Activated naive CD4-positive, alpha-beta T cell treated with anti-CD3 and anti-CD28 coated beads for 36 hours (primary cell): ENCODE measurements around the gene SLC22A2. TPM values are rescaled to one million over a fixed set of nuclear protein-coding genes. Genes with fewer than 3 reads are reported as not detected.
"Not testable (repeated sequence)": the region's sequence is repeated elsewhere in the genome, so short reads cannot be mapped to it uniquely, and the experiment has no call there.

ENCODE experiments used
- CTCF ChIA-PET: fragments of 350-600 bp; sonication (Branson Sonifier 250); formaldehyde crosslinking; loops from one replicate; lab custom pipeline; 2021; ENCODE audit warnings: antibody characterized with exemption; lab: Charles Lee
- DNase-seq: peaks from one replicate; pipeline ENCODE4 v3.0.0-alpha.2; 2020
- H3K27ac Mint-ChIP-seq: one replicate; pipeline ENCODE4 v1.8.0; 2021; ENCODE audit warnings: mild to moderate bottlenecking, mixed read lengths
- H3K27me3 Mint-ChIP-seq: one replicate; pipeline ENCODE4 v1.8.0; 2021; ENCODE audit warnings: low read depth, mixed read lengths
- H3K36me3 Mint-ChIP-seq: one replicate; pipeline ENCODE4 v1.8.0; 2021; ENCODE audit warnings: low read depth, mixed read lengths
- H3K4me1 Mint-ChIP-seq: one replicate; pipeline ENCODE4 v1.8.0; 2021; ENCODE audit warnings: low read depth, mixed read lengths
- H3K4me3 Mint-ChIP-seq: one replicate; pipeline ENCODE4 v1.8.0; 2021; ENCODE audit warnings: mild to moderate bottlenecking, moderate library complexity, mixed read lengths
- H3K9me3 Mint-ChIP-seq: one replicate; pipeline ENCODE4 v1.8.0; 2021; ENCODE audit warnings: mixed read lengths
- intact Hi-C: fragments of 100-400 bp; cut with micrococcal nuclease; formaldehyde crosslinking; loops from one replicate; pipeline ENCODE4 v1.15.1; 2023
- total RNA-seq, 2 experiments: library from RNA; stranded (reverse); gene quantifications; one replicate each; pipeline ENCODE4 v1.2.3, GENCODE V29; 2021

SLC22A2 gene
- total RNA-seq, 2 experiments from 2014 or later = not detected

GRCh38 chr6:160238278-160238711, 20.3 kb downstream of the SLC22A2 start:
- DNase-seq = no peak
- Mint-ChIP-seq H3K4me1 (no peaks in the 10 kb centered on the region), H3K36me3 (no peaks in the 10 kb centered on the region), H3K27ac (no peak overlapping the region), H3K9me3 (peaks cover 11% of the 10 kb centered on the region), H3K27me3 (peaks cover 11% of the 10 kb centered on the region), H3K4me3 (no peak overlapping the region)
- intact Hi-C loops = no loop called here
- CTCF ChIA-PET = no interaction called here

GRCh38 chr6:160237597-160238275, 20.9 kb downstream of the SLC22A2 start:
- H3K4me1 Mint-ChIP-seq, intact Hi-C loops, CTCF ChIA-PET, DNase-seq, H3K4me3 Mint-ChIP-seq, H3K27ac Mint-ChIP-seq, H3K36me3 Mint-ChIP-seq: not testable (repeated sequence)
- Mint-ChIP-seq H3K9me3 (peaks cover 11% of the 10 kb centered on the region), H3K27me3 (peaks cover 11% of the 10 kb centered on the region)

- CTCF ChIA-PET, DNase-seq, H3K36me3 Mint-ChIP-seq, H3K4me1 Mint-ChIP-seq, H3K27ac Mint-ChIP-seq, intact Hi-C loops, H3K4me3 Mint-ChIP-seq: not testable (repeated sequence)
- H3K9me3 Mint-ChIP-seq = peaks cover 11% of the 10 kb centered on the region
- peaks cover 11% of the 10 kb centered on the region for H3K27me3 Mint-ChIP-seq
Observed at GRCh38 chr6:160236235-160236872, 22.3 kb downstream of the SLC22A2 start.

GRCh38 chr6:160233950-160234640, 24.5 kb downstream of the SLC22A2 start:
- intact Hi-C loops, H3K4me1 Mint-ChIP-seq, CTCF ChIA-PET, H3K27ac Mint-ChIP-seq, DNase-seq, H3K4me3 Mint-ChIP-seq, H3K36me3 Mint-ChIP-seq: not testable (repeated sequence)
- peaks cover 20% of the 10 kb centered on the region for H3K9me3 Mint-ChIP-seq
- H3K27me3 Mint-ChIP-seq = peaks cover 15% of the 10 kb centered on the region

GRCh38 chr6:160227769-160228161, 30.9 kb downstream of the SLC22A2 start:
- peaks cover 25% of the 10 kb centered on the region for H3K27me3 Mint-ChIP-seq
- no peak overlapping the region for H3K27ac Mint-ChIP-seq
- no peaks in the 10 kb centered on the region for H3K36me3 Mint-ChIP-seq
- DNase-seq = no peak
- intact Hi-C loops = loop anchor here (2.0 to 10.0 kb wide), 2 partner anchors 127 to 235 kb away; no protein-coding TSS in a partner anchor
- peaks cover 11% of the 10 kb centered on the region for H3K9me3 Mint-ChIP-seq
- no peak overlapping the region for H3K4me3 Mint-ChIP-seq
- peaks cover 17% of the 10 kb centered on the region for H3K4me1 Mint-ChIP-seq
- CTCF ChIA-PET = no interaction called here

- Mint-ChIP-seq H3K4me3 (no peak overlapping the region), H3K27me3 (peaks cover 25% of the 10 kb centered on the region), H3K27ac (no peak overlapping the region), H3K4me1 (peaks cover 17% of the 10 kb centered on the region), H3K36me3 (no peaks in the 10 kb centered on the region), H3K9me3 (peaks cover 11% of the 10 kb centered on the region)
- no peak for DNase-seq
- intact Hi-C loops = loop anchor here (2.0 to 10.0 kb wide), 2 partner anchors 128 to 236 kb away; no protein-coding TSS in a partner anchor
- CTCF ChIA-PET = no interaction called here
Observed at GRCh38 chr6:160227038-160227768, 31.4 kb downstream of the SLC22A2 start.

- no peak overlapping the region for H3K27ac Mint-ChIP-seq
- H3K27me3 Mint-ChIP-seq = peaks cover 27% of the 10 kb centered on the region
- H3K4me1 Mint-ChIP-seq = peaks cover 17% of the 10 kb centered on the region
- H3K36me3 Mint-ChIP-seq = no peaks in the 10 kb centered on the region
- no peak overlapping the region for H3K4me3 Mint-ChIP-seq
- H3K9me3 Mint-ChIP-seq = peaks cover 11% of the 10 kb centered on the region
- CTCF ChIA-PET = no interaction called here
- peak; percentile 74 for DNase-seq
- intact Hi-C loops = loop anchor here (1.0 to 10.0 kb wide), 3 partner anchors 88 to 237 kb away; no protein-coding TSS in a partner anchor
Observed at GRCh38 chr6:160226118-160226591, 32.5 kb downstream of the SLC22A2 start.

- Mint-ChIP-seq H3K27me3 (peaks cover 20% of the 10 kb centered on the region), H3K9me3 (peaks cover 5% of the 10 kb centered on the region), H3K36me3 (no peaks in the 10 kb centered on the region), H3K4me3 (no peak overlapping the region), H3K4me1 (peaks cover 17% of the 10 kb centered on the region), H3K27ac (no peak overlapping the region)
- no peak for DNase-seq
- CTCF ChIA-PET = interaction anchor here (1.6 kb wide), 1 partner anchor 230 kb away, joined by 4 read pairs; no protein-coding TSS in a partner anchor
- intact Hi-C loops = loop anchor here (5.0 to 10.0 kb wide), 2 partner anchors 130 to 308 kb away; no protein-coding TSS in a partner anchor
Observed at GRCh38 chr6:160224639-160225237, 33.9 kb downstream of the SLC22A2 start.

- peaks cover 17% of the 10 kb centered on the region for H3K4me1 Mint-ChIP-seq
- intact Hi-C loops = loop anchor here (5.0 to 10.0 kb wide), 2 partner anchors 132 to 310 kb away; no protein-coding TSS in a partner anchor
- peaks cover 17% of the 10 kb centered on the region for H3K27me3 Mint-ChIP-seq
- no peaks in the 10 kb centered on the region for H3K36me3 Mint-ChIP-seq
- DNase-seq = no peak
- no peak overlapping the region for H3K4me3 Mint-ChIP-seq
- CTCF ChIA-PET = interaction anchor here (1.1 to 2.5 kb wide), 2 partner anchors 40 to 233 kb away, joined by 3 to 18 read pairs; no protein-coding TSS in a partner anchor
- no peaks in the 10 kb centered on the region for H3K9me3 Mint-ChIP-seq
- no peak overlapping the region for H3K27ac Mint-ChIP-seq
Observed at GRCh38 chr6:160222491-160222890, 36.1 kb downstream of the SLC22A2 start.

GRCh38 chr6:160221918-160222317, 36.7 kb downstream of the SLC22A2 start:
- CTCF ChIA-PET = interaction anchor here (1.1 to 2.5 kb wide), 2 partner anchors 40 to 233 kb away, joined by 3 to 18 read pairs; no protein-coding TSS in a partner anchor
- H3K36me3 Mint-ChIP-seq = no peaks in the 10 kb centered on the region
- peaks cover 17% of the 10 kb centered on the region for H3K27me3 Mint-ChIP-seq
- H3K4me3 Mint-ChIP-seq = no peak overlapping the region
- no peak overlapping the region for H3K27ac Mint-ChIP-seq
- no peaks in the 10 kb centered on the region for H3K9me3 Mint-ChIP-seq
- intact Hi-C loops = loop anchor here (1.0 to 10.0 kb wide), 3 partner anchors 133 to 310 kb away; no protein-coding TSS in a partner anchor
- no peak for DNase-seq
- H3K4me1 Mint-ChIP-seq = peaks cover 12% of the 10 kb centered on the region

- intact Hi-C loops = loop anchor here (1.0 to 10.0 kb wide), 3 partner anchors 133 to 311 kb away; no protein-coding TSS in a partner anchor
- no peak overlapping the region for H3K4me3 Mint-ChIP-seq
- H3K27me3 Mint-ChIP-seq = peaks cover 19% of the 10 kb centered on the region
- no peak overlapping the region for H3K27ac Mint-ChIP-seq
- H3K4me1 Mint-ChIP-seq = peaks cover 8% of the 10 kb centered on the region
- no peak for DNase-seq
- CTCF ChIA-PET = interaction anchor here (1.1 to 2.5 kb wide), 3 partner anchors 41 to 234 kb away, joined by 3 to 18 read pairs (median 3); no protein-coding TSS in a partner anchor
- no peaks in the 10 kb centered on the region for H3K36me3 Mint-ChIP-seq
- H3K9me3 Mint-ChIP-seq = no peaks in the 10 kb centered on the region
Observed at GRCh38 chr6:160221423-160221822, 37.2 kb downstream of the SLC22A2 start.
